ENCODE data around the gene ZGRF1. TPM values are rescaled to one million over a fixed set of nuclear protein-coding genes. Genes with fewer than 3 reads are reported as not detected.

ZGRF1 gene
- total and polyA plus RNA-seq, 9 of the 15 experiments (the other 6 are each of a cell fraction or from before 2014, with no cell fraction given) = 8.8 to 35.2 (median 22.0) TPM

DNA sequence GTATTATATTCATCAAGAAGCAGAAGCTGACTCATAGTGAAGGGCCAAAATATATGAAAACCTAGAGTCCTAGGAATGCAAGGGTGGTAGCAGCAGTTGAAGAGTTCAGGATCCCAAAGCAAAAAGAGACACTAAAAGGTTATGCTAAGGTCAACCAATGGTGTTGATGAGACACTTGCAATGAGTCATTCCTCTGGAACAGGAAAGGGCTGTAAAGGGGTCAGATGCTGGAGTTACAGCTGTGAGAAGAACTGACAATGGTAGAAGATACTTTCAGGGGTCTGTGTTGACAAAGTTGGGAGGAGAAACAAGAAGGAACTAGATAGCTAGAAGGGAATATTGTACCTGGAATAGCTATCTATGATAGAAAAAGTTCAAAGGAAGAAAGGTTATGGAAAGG is 47.5 kb downstream of the ZGRF1 start:
- Histone ChIP-seq H3K36me3 (ENCODE audit: control insufficient read depth, insufficient read depth, low read length) (peaks cover 27% of the 10 kb centered on the region), H3K79me2 (ENCODE audit: control insufficient read depth, insufficient read depth, low read length) (no peaks in the 10 kb centered on the region), H3K27ac (ENCODE audit: extremely low read depth, low read depth, low read length) (peak overlapping the region; percentile 41; the same call in 1 of the 3 replicates), H3K9me1 (ENCODE audit: control insufficient read depth, insufficient read depth, low read length) (no peaks in the 10 kb centered on the region), H3K9ac (ENCODE audit: insufficient read depth in 1 of 2, low read depth in 2 of 2, low read length in 2 of 2) (no peak overlapping the region), H2AFZ (ENCODE audit: low read depth, low read length) (no peak overlapping the region), H3K4me2 (ENCODE audit: insufficient read depth, low read length) (no peak overlapping the region), H3K4me1 (replicated peaks in 1 of 2; ENCODE audit: control insufficient read depth in 2 of 2, insufficient read depth in 2 of 2, low read length in 2 of 2) (no peaks in the 10 kb centered on the region; a peak in 1 of 5 replicates), H3K4me3 (no peak overlapping the region), H3K27me3 (ENCODE audit: control insufficient read depth in 2 of 2, insufficient read depth in 2 of 2, low read length in 2 of 2) (no peaks in the 10 kb centered on the region), H4K20me1 (replicated peaks; ENCODE audit: control insufficient read depth, insufficient read depth, low read length) (no peaks in the 10 kb centered on the region), H3K9me3 (replicated peaks; ENCODE audit: control insufficient read depth, insufficient read depth, low read depth, low read length) (no peaks in the 10 kb centered on the region)
- POLR2A ChIA-PET = no interaction called here
- intact Hi-C loops (cut with micrococcal nuclease) = no loop called here
- CTCF ChIA-PET (ENCODE audit: low intra/inter-chr PET ratio) = no interaction called here
- BruUV-seq (replicated peaks) = no TSS peak
- ATAC-seq (peak; percentile 85), DNase-seq (ENCODE audit: extremely low read depth in 1 of 4, low spot score in 3 of 4) (peak; percentile 18 to 71 (median 48)), FAIRE-seq (peak; percentile 74)
- in situ Hi-C loops (cut with MboI) = no loop called here
- TF ChIP-seq ZC3H8 (IDR thresholded peaks at IDR 0.05) (no peak), FOSL1 (tag; conservative IDR thresholded peaks at IDR 0.05) (peak; percentile 84), BHLHE40 (IDR thresholded peaks at IDR 0.05; ENCODE audit: low read length) (peak; percentile 21; the same call in 1 of the 2 replicates), TAF9B (IDR thresholded peaks at IDR 0.05; ENCODE audit: partially characterized antibody) (peak; percentile 38), GATAD2A (IDR thresholded peaks at IDR 0.05) (no peak), TOE1 (IDR thresholded peaks at IDR 0.05; ENCODE audit: borderline replicate concordance) (no peak), TOE1 (CRISPR knock-in tag; IDR thresholded peaks at IDR 0.05; ENCODE audit: borderline replicate concordance, low read depth) (no peak), GTF2F1 (IDR thresholded peaks at IDR 0.05; ENCODE audit: low read depth, low read length) (no peak), BRD4 (IDR thresholded peaks at IDR 0.05) (no peak), ESRRB (CRISPR knock-in tag; IDR thresholded peaks at IDR 0.05; ENCODE audit: borderline replicate concordance) (no peak), MCM2 (IDR thresholded peaks at IDR 0.05; ENCODE audit: low read depth) (no peak), RBM34 (IDR thresholded peaks at IDR 0.05; ENCODE audit: borderline replicate concordance, insufficient read depth, low read length) (no peak), ZNF175 (CRISPR knock-in tag; IDR thresholded peaks at IDR 0.05; ENCODE audit: low read depth) (peak; percentile 77), CC2D1A (IDR thresholded peaks at IDR 0.05) (0 out of 2 replicates have a peak, but pooled peaks have one; percentile 22), ARID1B (IDR thresholded peaks at IDR 0.05) (peak; percentile 48; the same call in 1 of the 2 replicates), BDP1 (IDR thresholded peaks at IDR 0.05; ENCODE audit: insufficient read depth, insufficient read length) (no peak), DDX20 (tag; IDR thresholded peaks at IDR 0.05; ENCODE audit: low read depth) (no peak), ZNF134 (CRISPR knock-in tag; conservative IDR thresholded peaks at IDR 0.05) (no peak), SRSF7 (optimal IDR thresholded peaks at IDR 0.05; ENCODE audit: low read depth, low read length) (no peak), FOXM1 (IDR thresholded peaks at IDR 0.05; ENCODE audit: low read depth) (no peak), FOXM1 (CRISPR knock-in tag; IDR thresholded peaks at IDR 0.05; ENCODE audit: low read depth) (no peak), JUND (IDR thresholded peaks at IDR 0.05; ENCODE audit: borderline replicate concordance, low read depth, low read length) (peak; percentile 91), JUND (tag; IDR thresholded peaks at IDR 0.05; ENCODE audit: borderline replicate concordance, low read depth, low read length) (peak; percentile 80; the same call in 2 of the 3 replicates)
- TF ChIP-seq, protein P1, sequence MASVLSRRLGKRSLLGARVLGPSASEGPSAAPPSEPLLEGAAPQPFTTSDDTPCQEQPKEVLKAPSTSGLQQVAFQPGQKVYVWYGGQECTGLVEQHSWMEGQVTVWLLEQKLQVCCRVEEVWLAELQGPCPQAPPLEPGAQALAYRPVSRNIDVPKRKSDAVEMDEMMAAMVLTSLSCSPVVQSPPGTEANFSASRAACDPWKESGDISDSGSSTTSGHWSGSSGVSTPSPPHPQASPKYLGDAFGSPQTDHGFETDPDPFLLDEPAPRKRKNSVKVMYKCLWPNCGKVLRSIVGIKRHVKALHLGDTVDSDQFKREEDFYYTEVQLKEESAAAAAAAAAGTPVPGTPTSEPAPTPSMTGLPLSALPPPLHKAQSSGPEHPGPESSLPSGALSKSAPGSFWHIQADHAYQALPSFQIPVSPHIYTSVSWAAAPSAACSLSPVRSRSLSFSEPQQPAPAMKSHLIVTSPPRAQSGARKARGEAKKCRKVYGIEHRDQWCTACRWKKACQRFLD (CRISPR knock-in tag; IDR thresholded peaks at IDR 0.05) = 0 out of 2 replicates have a peak, but pooled peaks have one; percentile 49
- TF ChIP-seq, protein P2, sequence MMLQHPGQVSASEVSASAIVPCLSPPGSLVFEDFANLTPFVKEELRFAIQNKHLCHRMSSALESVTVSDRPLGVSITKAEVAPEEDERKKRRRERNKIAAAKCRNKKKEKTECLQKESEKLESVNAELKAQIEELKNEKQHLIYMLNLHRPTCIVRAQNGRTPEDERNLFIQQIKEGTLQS (IDR thresholded peaks at IDR 0.05) = peak; percentile 86
- TF ChIP-seq, protein P2 (CRISPR knock-in tag; conservative IDR thresholded peaks at IDR 0.05) = no peak
